Measurements from ENCODE around the gene DBX1. TPM values are rescaled to one million over a fixed set of nuclear protein-coding genes. Genes with fewer than 3 reads are reported as not detected.

DBX1 gene
- total and polyA plus RNA-seq, 5 donors from 2014 or later, result not detected

- ATAC-seq (ENCODE audit: low read depth in 2 of 2), result no peak
- H3K9me3 ChIP-seq (ENCODE audit: control insufficient read depth in 2 of 2, low read length in 2 of 2), result peaks cover 4 to 18% of the 10 kb centered on the region in 2 experiments
- H3K36me3 Mint-ChIP-seq, result no peaks in the 10 kb centered on the region
- no peaks in the 10 kb centered on the region for H3K36me3 ChIP-seq (ENCODE audit: control insufficient read depth, insufficient read depth, low read length)
- H3K4me1 Mint-ChIP-seq, result peaks cover 10 to 38% (median 19%) of the 10 kb centered on the region in 4 donors
- H3K27ac Mint-ChIP-seq, result peak overlapping the region in 1 of 3 donors; percentile 56
- H3K27ac ChIP-seq (ENCODE audit: insufficient read depth, low read length, poor library complexity, severe bottlenecking), result no peak overlapping the region
- no peak overlapping the region for H3K4me3 ChIP-seq (ENCODE audit: low read depth, low read length)
- DNase-seq, result peak in 1 of 3 donors; percentile 4
- H3K27me3 ChIP-seq (ENCODE audit: control insufficient read depth, insufficient read depth, low read length), result peaks cover 51% of the 10 kb centered on the region
- peaks cover 0 to 34% (median 3%) of the 10 kb centered on the region in 7 donors for H3K9me3 Mint-ChIP-seq
- peak overlapping the region in 3 of 4 donors; percentile 29 to 64 (median 44) for H3K4me3 Mint-ChIP-seq
- H3K27me3 Mint-ChIP-seq, result peaks cover 80% of the 10 kb centered on the region
- peaks cover 17% of the 10 kb centered on the region for H3K4me1 ChIP-seq (ENCODE audit: control insufficient read depth, insufficient read depth, low read length, poor library complexity, severe bottlenecking)
Observed at GRCh38 chr11:20158597-20159257, 1.5 kb downstream of the DBX1 start.

GRCh38 chr11:20157728-20158127, 2.5 kb downstream of the DBX1 start:
- Mint-ChIP-seq H3K4me1 (peaks cover 5 to 29% (median 11%) of the 10 kb centered on the region in 4 donors), H3K36me3 (no peaks in the 10 kb centered on the region), H3K27ac (no peak overlapping the region), H3K4me3 (peak overlapping the region; percentile 54 to 80 (median 74)), H3K9me3 (peaks cover 0 to 32% (median 3%) of the 10 kb centered on the region in 7 donors), H3K27me3 (peaks cover 78% of the 10 kb centered on the region)
- Histone ChIP-seq H3K4me3 (ENCODE audit: low read depth, low read length) (peak overlapping the region; percentile 47), H3K27me3 (ENCODE audit: control insufficient read depth, insufficient read depth, low read length) (peaks cover 52% of the 10 kb centered on the region), H3K36me3 (ENCODE audit: control insufficient read depth, insufficient read depth, low read length) (no peaks in the 10 kb centered on the region), H3K9me3 (ENCODE audit: control insufficient read depth in 2 of 2, low read length in 2 of 2) (peaks cover 4 to 18% of the 10 kb centered on the region in 2 experiments), H3K4me1 (ENCODE audit: control insufficient read depth, insufficient read depth, low read length, poor library complexity, severe bottlenecking) (peaks cover 14% of the 10 kb centered on the region), H3K27ac (ENCODE audit: insufficient read depth, low read length, poor library complexity, severe bottlenecking) (no peak overlapping the region)
- ATAC-seq (ENCODE audit: low read depth in 2 of 2) (no peak), DNase-seq (no peak)

DNA sequence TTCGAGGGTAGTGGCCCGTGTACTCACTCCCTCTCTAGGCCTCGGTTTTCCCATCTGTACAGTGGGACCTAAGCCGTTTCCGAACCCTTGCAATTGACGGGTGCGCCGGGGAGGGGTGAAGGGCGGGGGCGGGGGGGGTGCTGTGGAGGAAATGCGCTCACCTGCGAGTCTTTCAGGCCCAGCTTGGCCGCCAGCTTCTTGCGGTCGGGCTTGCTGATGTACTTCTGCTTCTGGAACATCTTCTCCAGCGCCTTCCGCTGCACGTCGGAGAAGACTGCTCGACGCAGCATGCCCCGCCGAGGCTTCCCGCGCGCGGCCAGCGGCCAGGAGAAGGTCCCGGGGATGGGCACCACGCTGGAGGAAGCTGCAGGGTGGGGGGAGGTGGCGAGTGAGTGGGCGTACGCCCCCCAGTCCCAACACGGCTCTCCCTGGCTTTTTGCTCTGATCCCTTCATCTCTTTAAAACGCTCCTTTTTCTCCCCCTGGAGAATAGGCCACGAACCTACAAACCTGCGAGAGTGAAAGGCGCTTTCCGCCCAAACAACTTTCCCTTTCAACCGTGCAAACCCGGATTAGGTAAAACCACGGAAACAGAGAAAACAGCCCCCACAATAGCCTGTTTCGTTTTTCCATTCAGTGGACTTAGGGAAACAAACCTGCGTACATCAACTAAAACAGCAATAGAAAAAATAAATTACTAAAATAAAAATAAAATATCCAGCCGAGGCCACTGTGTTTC, 3.2 kb downstream of the DBX1 start:
- ATAC-seq (ENCODE audit: low read depth in 2 of 2), result peak; percentile 29 to 43
- H3K36me3 ChIP-seq (ENCODE audit: control insufficient read depth, insufficient read depth, low read length), result no peaks in the 10 kb centered on the region
- H3K27me3 Mint-ChIP-seq, result peaks cover 74% of the 10 kb centered on the region
- peaks cover 0 to 27% (median 3%) of the 10 kb centered on the region in 7 donors for H3K9me3 Mint-ChIP-seq
- H3K4me3 Mint-ChIP-seq, result peak overlapping the region; percentile 54 to 86 (median 75)
- peaks cover 14% of the 10 kb centered on the region for H3K4me1 ChIP-seq (ENCODE audit: control insufficient read depth, insufficient read depth, low read length, poor library complexity, severe bottlenecking)
- H3K36me3 Mint-ChIP-seq, result no peaks in the 10 kb centered on the region
- no peak overlapping the region for H3K27ac ChIP-seq (ENCODE audit: insufficient read depth, low read length, poor library complexity, severe bottlenecking)
- peak overlapping the region; percentile 47 for H3K4me3 ChIP-seq (ENCODE audit: low read depth, low read length)
- H3K4me1 Mint-ChIP-seq, result peaks cover 4 to 24% (median 10%) of the 10 kb centered on the region in 4 donors
- H3K27me3 ChIP-seq (ENCODE audit: control insufficient read depth, insufficient read depth, low read length), result peaks cover 47% of the 10 kb centered on the region
- peak in 2 of 3 donors; percentile 29 to 53 for DNase-seq
- peaks cover 4 to 18% of the 10 kb centered on the region in 2 experiments for H3K9me3 ChIP-seq (ENCODE audit: control insufficient read depth in 2 of 2, low read length in 2 of 2)
- no peak overlapping the region for H3K27ac Mint-ChIP-seq

- no peaks in the 10 kb centered on the region for H3K36me3 Mint-ChIP-seq
- Histone ChIP-seq H3K9me3 (ENCODE audit: control insufficient read depth in 2 of 2, low read length in 2 of 2) (peaks cover 4 to 17% of the 10 kb centered on the region in 2 experiments), H3K27ac (ENCODE audit: insufficient read depth, low read length, poor library complexity, severe bottlenecking) (no peak overlapping the region), H3K4me3 (ENCODE audit: low read depth, low read length) (no peak overlapping the region), H3K36me3 (ENCODE audit: control insufficient read depth, insufficient read depth, low read length) (no peaks in the 10 kb centered on the region), H3K4me1 (ENCODE audit: control insufficient read depth, insufficient read depth, low read length, poor library complexity, severe bottlenecking) (peaks cover 14% of the 10 kb centered on the region), H3K27me3 (ENCODE audit: control insufficient read depth, insufficient read depth, low read length) (peaks cover 41% of the 10 kb centered on the region)
- DNase-seq (peak; percentile 21 to 54 (median 54)), ATAC-seq (ENCODE audit: low read depth in 2 of 2) (peak; percentile 56 to 70)
- peaks cover 67% of the 10 kb centered on the region for H3K27me3 Mint-ChIP-seq
- H3K4me3 Mint-ChIP-seq, result peak overlapping the region in 3 of 4 donors; percentile 43 to 86 (median 80)
- H3K4me1 Mint-ChIP-seq, result peaks cover 0 to 20% (median 10%) of the 10 kb centered on the region in 4 donors
- H3K9me3 Mint-ChIP-seq, result peaks cover 0 to 25% (median 3%) of the 10 kb centered on the region in 7 donors
- peak overlapping the region in 1 of 3 donors; percentile 65 for H3K27ac Mint-ChIP-seq
Observed at GRCh38 chr11:20156280-20156875, 3.9 kb downstream of the DBX1 start.

DNA sequence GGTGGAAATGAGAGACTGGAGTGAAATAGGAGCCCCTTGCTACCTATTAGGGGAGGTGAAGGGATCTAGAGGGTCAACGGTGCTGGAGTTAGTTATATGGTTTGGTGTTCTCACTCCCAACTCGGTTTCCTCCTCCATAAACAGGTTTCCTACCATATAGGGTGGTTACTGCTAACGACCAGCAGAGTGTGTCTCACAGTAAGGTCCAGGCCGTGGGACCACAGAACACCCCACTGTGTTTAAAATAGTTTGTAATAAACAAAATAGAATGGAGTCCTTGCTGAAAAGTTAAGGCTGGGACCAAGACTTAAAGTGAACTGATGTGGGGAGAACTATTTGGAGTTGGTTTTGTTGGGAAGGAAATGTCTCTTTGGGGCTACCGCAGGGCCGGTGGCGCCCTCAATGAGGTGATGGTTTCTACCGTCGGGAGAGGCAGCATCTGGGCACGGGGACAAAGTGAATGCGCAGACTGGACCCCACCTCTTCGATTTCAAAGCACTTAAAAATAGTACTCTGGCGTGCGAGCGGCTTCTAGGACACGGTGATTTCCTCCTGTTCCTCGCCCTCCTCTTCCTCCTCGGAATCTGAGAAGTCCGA, 4.5 kb downstream of the DBX1 start:
- Mint-ChIP-seq H3K4me3 (peak overlapping the region in 3 of 4 donors; percentile 43 to 86 (median 80)), H3K27me3 (peaks cover 61% of the 10 kb centered on the region), H3K36me3 (no peaks in the 10 kb centered on the region), H3K4me1 (peaks cover 0 to 20% (median 10%) of the 10 kb centered on the region in 4 donors), H3K27ac (peak overlapping the region in 1 of 3 donors; percentile 65), H3K9me3 (peaks cover 0 to 25% (median 3%) of the 10 kb centered on the region in 7 donors)
- Histone ChIP-seq H3K27ac (ENCODE audit: insufficient read depth, low read length, poor library complexity, severe bottlenecking) (no peak overlapping the region), H3K9me3 (ENCODE audit: control insufficient read depth in 2 of 2, low read length in 2 of 2) (peaks cover 4 to 13% of the 10 kb centered on the region in 2 experiments), H3K27me3 (ENCODE audit: control insufficient read depth, insufficient read depth, low read length) (peaks cover 37% of the 10 kb centered on the region), H3K4me1 (ENCODE audit: control insufficient read depth, insufficient read depth, low read length, poor library complexity, severe bottlenecking) (peaks cover 14% of the 10 kb centered on the region), H3K36me3 (ENCODE audit: control insufficient read depth, insufficient read depth, low read length) (no peaks in the 10 kb centered on the region), H3K4me3 (ENCODE audit: low read depth, low read length) (no peak overlapping the region)
- DNase-seq, result no peak
- ATAC-seq (ENCODE audit: low read depth in 2 of 2), result no peak

DNA sequence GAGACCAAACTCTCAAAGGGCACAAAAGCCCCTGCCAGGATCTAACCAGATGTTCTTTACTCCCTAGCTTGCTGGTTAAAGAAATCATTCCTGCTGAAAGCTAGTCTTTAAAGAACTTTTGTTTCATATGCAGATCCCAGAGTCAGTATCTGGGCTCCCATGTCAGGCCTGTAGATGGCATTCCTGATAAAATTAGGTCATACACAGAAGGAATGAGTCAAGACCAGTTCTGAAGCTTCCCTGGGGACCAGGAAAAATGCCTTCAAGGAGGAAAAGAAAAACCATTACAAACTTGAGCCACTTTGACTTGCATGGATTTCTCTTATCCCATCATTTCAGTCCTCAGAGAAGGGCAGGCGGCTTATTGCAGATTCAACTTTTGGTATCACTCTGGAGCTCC, 5.9 kb downstream of the DBX1 start:
- Mint-ChIP-seq H3K27me3 (peaks cover 55% of the 10 kb centered on the region), H3K4me3 (no peak overlapping the region), H3K27ac (no peak overlapping the region), H3K4me1 (peaks cover 0 to 20% (median 10%) of the 10 kb centered on the region in 4 donors), H3K36me3 (no peaks in the 10 kb centered on the region), H3K9me3 (peaks cover 0 to 25% (median 3%) of the 10 kb centered on the region in 7 donors)
- peaks cover 4 to 12% of the 10 kb centered on the region in 2 experiments for H3K9me3 ChIP-seq (ENCODE audit: control insufficient read depth in 2 of 2, low read length in 2 of 2)
- H3K4me3 ChIP-seq (ENCODE audit: low read depth, low read length), result no peak overlapping the region
- no peaks in the 10 kb centered on the region for H3K36me3 ChIP-seq (ENCODE audit: control insufficient read depth, insufficient read depth, low read length)
- no peak overlapping the region for H3K27ac ChIP-seq (ENCODE audit: insufficient read depth, low read length, poor library complexity, severe bottlenecking)
- peaks cover 14% of the 10 kb centered on the region for H3K4me1 ChIP-seq (ENCODE audit: control insufficient read depth, insufficient read depth, low read length, poor library complexity, severe bottlenecking)
- H3K27me3 ChIP-seq (ENCODE audit: control insufficient read depth, insufficient read depth, low read length), result peaks cover 36% of the 10 kb centered on the region
- ATAC-seq (ENCODE audit: low read depth in 2 of 2) (no peak), DNase-seq (no peak)

DNA sequence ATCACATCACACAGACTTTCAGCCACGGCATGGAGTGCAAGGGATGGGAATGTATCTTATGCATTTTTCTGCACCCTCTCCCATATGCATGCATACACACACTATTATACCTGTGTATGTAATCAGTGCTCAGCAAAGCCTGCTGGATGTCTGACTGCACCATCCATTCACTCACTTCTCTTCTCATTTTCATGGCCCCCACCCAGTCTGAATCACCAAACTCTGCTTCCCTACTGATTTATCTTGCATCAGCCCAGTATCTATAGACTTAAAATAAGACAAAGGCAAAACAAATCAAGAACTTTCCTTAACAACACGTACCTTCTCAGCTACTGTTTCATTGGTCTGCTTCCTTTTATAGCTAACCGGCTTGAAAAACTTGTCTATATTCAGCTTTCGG, 21.6 kb downstream of the DBX1 start:
- no peaks in the 10 kb centered on the region for H3K36me3 Mint-ChIP-seq
- peaks cover 6% of the 10 kb centered on the region for H3K27me3 ChIP-seq (ENCODE audit: control insufficient read depth, insufficient read depth, low read length)

More for the DNA sequence above, 21.6 kb downstream of the DBX1 start:
- no peak overlapping the region for H3K27ac ChIP-seq (ENCODE audit: insufficient read depth, low read length, poor library complexity, severe bottlenecking)
- no peaks in the 10 kb centered on the region for H3K4me1 Mint-ChIP-seq
- no peaks in the 10 kb centered on the region for H3K4me1 ChIP-seq (ENCODE audit: control insufficient read depth, insufficient read depth, low read length, poor library complexity, severe bottlenecking)
- no peak overlapping the region for H3K27ac Mint-ChIP-seq
- no peak for DNase-seq
- H3K27me3 Mint-ChIP-seq, result peaks cover 51% of the 10 kb centered on the region
- no peak for ATAC-seq (ENCODE audit: low read depth in 2 of 2)
- H3K4me3 ChIP-seq (ENCODE audit: low read depth, low read length), result no peak overlapping the region
- H3K4me3 Mint-ChIP-seq, result no peak overlapping the region
- no peaks in the 10 kb centered on the region for H3K36me3 ChIP-seq (ENCODE audit: control insufficient read depth, insufficient read depth, low read length)
- no peaks in the 10 kb centered on the region for H3K9me3 ChIP-seq (ENCODE audit: control insufficient read depth in 2 of 2, low read length in 2 of 2)
- no peaks in the 10 kb centered on the region for H3K9me3 Mint-ChIP-seq

All from CD4-positive, CD25-positive, alpha-beta regulatory T cell (primary cell).